Erythroblast (primary cell): ENCODE measurements around the gene TMEM38B.

Experiments used
- GATA1 ChIP-seq: IDR thresholded peaks from 2 replicates; pipeline ENCODE4 v1.6.1; 2011; ENCODE audit warnings: low read depth, mild to moderate bottlenecking, control low read depth, low read length, moderate library complexity
- POLR2A ChIP-seq: IDR thresholded peaks from 2 replicates; pipeline ENCODE4 v1.6.1; 2011; ENCODE audit warnings: mild to moderate bottlenecking, low read length

GRCh38 chr9:105725370-105725769 lies 31.0 kb downstream of the TMEM38B start:
- no peak for TF ChIP-seq POLR2A
- TF ChIP-seq GATA1: no peak
